HEK293 (cell line): ENCODE data around the gene E2F4.

Experiments used
- GLI4 ChIP-seq: fragments of 450-650 bp; formaldehyde crosslinking; IDR thresholded peaks from 2 replicates; pipeline ENCODE4 v1.5.1; 2016; ENCODE audit warnings: missing biosample characterization, missing genetic modification characterization
- KLF7 ChIP-seq: fragments of 450-650 bp; formaldehyde crosslinking; IDR thresholded peaks from 2 replicates; pipeline ENCODE4 v1.5.1; 2016; ENCODE audit warnings: missing biosample characterization, missing genetic modification characterization, borderline replicate concordance
- RBAK ChIP-seq: fragments of 450-650 bp; formaldehyde crosslinking; IDR thresholded peaks from 2 replicates; pipeline ENCODE4 v1.5.1; 2016; ENCODE audit warnings: missing biosample characterization, missing genetic modification characterization
- SP2 ChIP-seq: fragments of 450-650 bp; formaldehyde crosslinking; IDR thresholded peaks from 2 replicates; pipeline ENCODE4 v1.5.1; 2016; ENCODE audit warnings: missing biosample characterization, missing genetic modification characterization
- TRIM28 ChIP-seq: IDR thresholded peaks from 2 replicates; pipeline ENCODE4 v1.6.1; 2011; ENCODE audit warnings: low read length, control low read depth, borderline replicate concordance
- YY1 ChIP-seq: fragments of 450-650 bp; formaldehyde crosslinking; IDR thresholded peaks from 2 replicates; pipeline ENCODE4 v1.5.1; 2018; ENCODE audit warnings: missing biosample characterization, missing genetic modification characterization
- ZBTB20 ChIP-seq: fragments of 450-650 bp; formaldehyde crosslinking; IDR thresholded peaks from 2 replicates; pipeline ENCODE4 v1.5.1; 2016; ENCODE audit warnings: missing biosample characterization, missing genetic modification characterization
- ZBTB21 ChIP-seq: fragments of 450-650 bp; formaldehyde crosslinking; IDR thresholded peaks from 2 replicates; pipeline ENCODE4 v1.5.1; 2017; ENCODE audit warnings: missing biosample characterization, missing genetic modification characterization
- ZBTB7A ChIP-seq: fragments of 450-650 bp; formaldehyde crosslinking; IDR thresholded peaks from 2 replicates; pipeline ENCODE4 v1.5.1; 2016; ENCODE audit warnings: low read depth, missing biosample characterization, missing genetic modification characterization
- ZBTB8A ChIP-seq: fragments of 450-650 bp; formaldehyde crosslinking; IDR thresholded peaks from 2 replicates; pipeline ENCODE4 v1.5.1; 2016; ENCODE audit warnings: missing biosample characterization, missing genetic modification characterization
- ZFP41 ChIP-seq: fragments of 450-650 bp; formaldehyde crosslinking; IDR thresholded peaks from 2 replicates; pipeline ENCODE4 v1.5.1; 2016; ENCODE audit warnings: missing biosample characterization, missing genetic modification characterization, borderline replicate concordance
- ZFP69B ChIP-seq: fragments of 450-650 bp; formaldehyde crosslinking; IDR thresholded peaks from 2 replicates; pipeline ENCODE4 v1.5.1; 2016; ENCODE audit warnings: missing biosample characterization, missing genetic modification characterization
- ZNF223 ChIP-seq: fragments of 450-650 bp; formaldehyde crosslinking; IDR thresholded peaks from 2 replicates; pipeline ENCODE4 v1.5.1; 2016; ENCODE audit warnings: missing biosample characterization, missing genetic modification characterization
- ZNF239 ChIP-seq: fragments of 450-650 bp; formaldehyde crosslinking; IDR thresholded peaks from 2 replicates; pipeline ENCODE4 v1.5.1; 2016; ENCODE audit warnings: missing biosample characterization, missing genetic modification characterization
- ZNF274 ChIP-seq, 2 experiments: fragments of 200-500 bp in 1 of 2; fragments of 450-650 bp in 1 of 2; sonication (Bioruptor generic) in 1 of 2; formaldehyde crosslinking in 1 of 2; IDR thresholded peaks; 2 replicates each; pipeline versions ENCODE4 v1.5.1 to v1.6.1; 2014 to 2016; ENCODE audit warnings: borderline replicate concordance in 1 of 2, inconsistent platforms in 1 of 2, low read length in 1 of 2, missing biosample characterization in 1 of 2, missing genetic modification characterization in 1 of 2
- ZNF302 ChIP-seq: fragments of 450-650 bp; formaldehyde crosslinking; IDR thresholded peaks from 2 replicates; pipeline ENCODE4 v1.5.1; 2016; ENCODE audit warnings: missing biosample characterization, missing genetic modification characterization, low read depth
- ZNF335 ChIP-seq: fragments of 450-650 bp; formaldehyde crosslinking; conservative IDR thresholded peaks from 2 replicates; pipeline ENCODE4 v1.5.1; 2016; ENCODE audit warnings: missing biosample characterization, missing genetic modification characterization
- ZNF426 ChIP-seq: fragments of 450-650 bp; formaldehyde crosslinking; IDR thresholded peaks from 2 replicates; pipeline ENCODE4 v1.5.1; 2017; ENCODE audit warnings: missing biosample characterization, missing genetic modification characterization, mild to moderate bottlenecking, inconsistent platforms, moderate library complexity
- ZNF548 ChIP-seq: fragments of 450-650 bp; formaldehyde crosslinking; IDR thresholded peaks from 2 replicates; pipeline ENCODE4 v1.5.1; 2016; ENCODE audit warnings: missing biosample characterization, missing genetic modification characterization
- ZNF571 ChIP-seq: fragments of 450-650 bp; formaldehyde crosslinking; IDR thresholded peaks from 2 replicates; pipeline ENCODE4 v1.5.0; 2017; ENCODE audit warnings: missing biosample characterization, missing genetic modification characterization
- ZNF621 ChIP-seq: fragments of 450-650 bp; formaldehyde crosslinking; IDR thresholded peaks from 2 replicates; pipeline ENCODE4 v1.5.1; 2017; ENCODE audit warnings: missing biosample characterization, missing genetic modification characterization
- ZNF707 ChIP-seq: fragments of 450-650 bp; formaldehyde crosslinking; IDR thresholded peaks from 2 replicates; pipeline ENCODE4 v1.5.1; 2016; ENCODE audit warnings: missing biosample characterization, missing genetic modification characterization
- ZSCAN16 ChIP-seq: fragments of 450-650 bp; formaldehyde crosslinking; IDR thresholded peaks from 2 replicates; pipeline ENCODE4 v1.5.1; 2016; ENCODE audit warnings: missing biosample characterization, missing genetic modification characterization
- TF ChIP-seq, protein P1 (sequence below): fragments of 450-650 bp; formaldehyde crosslinking; IDR thresholded peaks from 2 replicates; pipeline ENCODE4; 2016; ENCODE audit warnings: missing biosample characterization, missing genetic modification characterization
- TF ChIP-seq, protein P2 (sequence below): fragments of 450-650 bp; formaldehyde crosslinking; IDR thresholded peaks from 2 replicates; pipeline ENCODE4 v1.5.1; 2016; ENCODE audit warnings: missing biosample characterization, missing genetic modification characterization
- TF ChIP-seq, protein P3 (sequence below): fragments of 450-650 bp; formaldehyde crosslinking; IDR thresholded peaks from 2 replicates; pipeline ENCODE4 v1.5.1; 2016; ENCODE audit warnings: missing biosample characterization, missing genetic modification characterization
- TF ChIP-seq, protein P4 (sequence below): fragments of 450-650 bp; formaldehyde crosslinking; IDR thresholded peaks from 2 replicates; pipeline ENCODE4 v1.5.1; 2016; ENCODE audit warnings: missing biosample characterization, missing genetic modification characterization
- TF ChIP-seq, protein P5 (sequence below): fragments of 450-650 bp; formaldehyde crosslinking; IDR thresholded peaks from 2 replicates; pipeline ENCODE4 v1.5.1; 2016; ENCODE audit warnings: missing biosample characterization, missing genetic modification characterization
- TF ChIP-seq, protein P6 (sequence below): fragments of 450-650 bp; formaldehyde crosslinking; IDR thresholded peaks from 2 replicates; pipeline ENCODE4 v1.5.1; 2017; ENCODE audit warnings: missing biosample characterization, missing genetic modification characterization

The E2F4 gene

DNA sequence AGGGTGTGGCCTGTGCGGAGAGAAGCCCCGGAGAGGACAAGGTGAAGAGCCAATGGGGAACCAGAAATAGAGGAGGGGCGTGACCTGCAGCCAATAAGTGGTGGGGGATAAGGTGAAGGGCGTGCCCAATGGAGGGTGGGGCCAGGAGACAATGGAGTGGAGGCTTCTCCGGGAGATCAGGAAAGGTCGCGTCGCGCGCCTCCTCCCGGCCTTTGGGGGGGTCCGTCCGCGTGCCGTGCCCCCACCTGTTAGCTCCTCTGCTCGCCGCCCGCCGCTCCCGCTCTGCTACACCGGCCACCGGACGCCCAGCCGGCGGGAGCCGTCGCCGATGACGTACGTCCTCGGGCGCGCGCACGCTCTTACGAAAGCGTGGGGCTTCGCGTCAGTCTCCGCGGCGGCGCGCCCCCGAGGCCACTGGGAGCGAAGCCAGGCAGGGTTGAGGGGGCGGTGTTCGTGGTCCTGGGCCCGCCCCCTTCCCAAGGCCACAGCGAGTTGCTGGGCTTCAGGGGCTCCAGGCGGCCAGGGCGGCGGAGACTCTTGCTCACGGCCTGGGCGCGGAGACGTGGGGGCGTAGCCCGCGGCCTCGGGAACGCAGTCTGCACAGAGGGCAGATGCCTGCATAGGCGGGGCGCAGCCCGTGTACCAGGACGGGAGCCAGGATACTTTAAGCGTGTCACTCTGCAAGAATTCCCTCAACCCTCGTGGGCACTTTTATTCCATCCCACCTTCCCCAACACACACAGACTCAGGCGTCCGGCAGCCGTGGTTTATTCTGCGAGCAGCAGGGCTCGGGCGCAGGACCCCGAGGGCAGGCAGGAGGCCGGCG is 8.1 kb upstream of the E2F4 start, which contains the start of gene MATCAP1 (continued):
- TF ChIP-seq, protein P1, sequence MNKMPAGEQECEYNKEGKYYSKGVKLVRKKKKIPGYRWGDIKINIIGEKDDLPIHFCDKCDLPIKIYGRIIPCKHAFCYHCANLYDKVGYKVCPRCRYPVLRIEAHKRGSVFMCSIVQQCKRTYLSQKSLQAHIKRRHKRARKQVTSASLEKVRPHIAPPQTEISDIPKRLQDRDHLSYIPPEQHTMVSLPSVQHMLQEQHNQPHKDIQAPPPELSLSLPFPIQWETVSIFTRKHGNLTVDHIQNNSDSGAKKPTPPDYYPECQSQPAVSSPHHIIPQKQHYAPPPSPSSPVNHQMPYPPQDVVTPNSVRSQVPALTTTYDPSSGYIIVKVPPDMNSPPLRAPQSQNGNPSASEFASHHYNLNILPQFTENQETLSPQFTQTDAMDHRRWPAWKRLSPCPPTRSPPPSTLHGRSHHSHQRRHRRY (tag by site-specific recombination) = no peak
- peak; percentile 40; the same call in 1 of the 2 replicates for TF ChIP-seq ZBTB7A
- TF ChIP-seq ZFP69B (tag by site-specific recombination) = no peak
- no peak for TF ChIP-seq ZNF302 (tag by site-specific recombination)
- TF ChIP-seq, protein P2, sequence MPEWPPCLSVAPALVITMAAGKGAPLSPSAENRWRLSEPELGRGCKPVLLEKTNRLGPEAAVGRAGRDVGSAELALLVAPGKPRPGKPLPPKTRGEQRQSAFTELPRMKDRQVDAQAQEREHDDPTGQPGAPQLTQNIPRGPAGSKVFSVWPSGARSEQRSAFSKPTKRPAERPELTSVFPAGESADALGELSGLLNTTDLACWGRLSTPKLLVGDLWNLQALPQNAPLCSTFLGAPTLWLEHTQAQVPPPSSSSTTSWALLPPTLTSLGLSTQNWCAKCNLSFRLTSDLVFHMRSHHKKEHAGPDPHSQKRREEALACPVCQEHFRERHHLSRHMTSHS = no peak
- TF ChIP-seq ZBTB21 (tag by site-specific recombination) = peak; percentile 94
- no peak for TF ChIP-seq ZNF571 (tag by site-specific recombination)
- TF ChIP-seq YY1 (tag by site-specific recombination) = no peak
- TF ChIP-seq ZNF426 (tag by site-specific recombination) = no peak
- no peak for TF ChIP-seq TRIM28
- TF ChIP-seq ZNF335 (tag by site-specific recombination) = peak; percentile 98
- no peak for TF ChIP-seq ZNF621 (tag by site-specific recombination)
- no peak for TF ChIP-seq ZSCAN16
- TF ChIP-seq, protein P3, sequence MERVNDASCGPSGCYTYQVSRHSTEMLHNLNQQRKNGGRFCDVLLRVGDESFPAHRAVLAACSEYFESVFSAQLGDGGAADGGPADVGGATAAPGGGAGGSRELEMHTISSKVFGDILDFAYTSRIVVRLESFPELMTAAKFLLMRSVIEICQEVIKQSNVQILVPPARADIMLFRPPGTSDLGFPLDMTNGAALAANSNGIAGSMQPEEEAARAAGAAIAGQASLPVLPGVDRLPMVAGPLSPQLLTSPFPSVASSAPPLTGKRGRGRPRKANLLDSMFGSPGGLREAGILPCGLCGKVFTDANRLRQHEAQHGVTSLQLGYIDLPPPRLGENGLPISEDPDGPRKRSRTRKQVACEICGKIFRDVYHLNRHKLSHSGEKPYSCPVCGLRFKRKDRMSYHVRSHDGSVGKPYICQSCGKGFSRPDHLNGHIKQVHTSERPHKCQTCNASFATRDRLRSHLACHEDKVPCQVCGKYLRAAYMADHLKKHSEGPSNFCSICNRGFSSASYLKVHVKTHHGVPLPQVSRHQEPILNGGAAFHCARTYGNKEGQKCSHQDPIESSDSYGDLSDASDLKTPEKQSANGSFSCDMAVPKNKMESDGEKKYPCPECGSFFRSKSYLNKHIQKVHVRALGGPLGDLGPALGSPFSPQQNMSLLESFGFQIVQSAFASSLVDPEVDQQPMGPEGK (tag by site-specific recombination) = peak; percentile 95
- peak; percentile 83 for TF ChIP-seq ZBTB20 (tag by site-specific recombination)
- no peak for TF ChIP-seq RBAK (tag by site-specific recombination)
- TF ChIP-seq ZNF223 (tag by site-specific recombination) = no peak
- TF ChIP-seq, protein P4, sequence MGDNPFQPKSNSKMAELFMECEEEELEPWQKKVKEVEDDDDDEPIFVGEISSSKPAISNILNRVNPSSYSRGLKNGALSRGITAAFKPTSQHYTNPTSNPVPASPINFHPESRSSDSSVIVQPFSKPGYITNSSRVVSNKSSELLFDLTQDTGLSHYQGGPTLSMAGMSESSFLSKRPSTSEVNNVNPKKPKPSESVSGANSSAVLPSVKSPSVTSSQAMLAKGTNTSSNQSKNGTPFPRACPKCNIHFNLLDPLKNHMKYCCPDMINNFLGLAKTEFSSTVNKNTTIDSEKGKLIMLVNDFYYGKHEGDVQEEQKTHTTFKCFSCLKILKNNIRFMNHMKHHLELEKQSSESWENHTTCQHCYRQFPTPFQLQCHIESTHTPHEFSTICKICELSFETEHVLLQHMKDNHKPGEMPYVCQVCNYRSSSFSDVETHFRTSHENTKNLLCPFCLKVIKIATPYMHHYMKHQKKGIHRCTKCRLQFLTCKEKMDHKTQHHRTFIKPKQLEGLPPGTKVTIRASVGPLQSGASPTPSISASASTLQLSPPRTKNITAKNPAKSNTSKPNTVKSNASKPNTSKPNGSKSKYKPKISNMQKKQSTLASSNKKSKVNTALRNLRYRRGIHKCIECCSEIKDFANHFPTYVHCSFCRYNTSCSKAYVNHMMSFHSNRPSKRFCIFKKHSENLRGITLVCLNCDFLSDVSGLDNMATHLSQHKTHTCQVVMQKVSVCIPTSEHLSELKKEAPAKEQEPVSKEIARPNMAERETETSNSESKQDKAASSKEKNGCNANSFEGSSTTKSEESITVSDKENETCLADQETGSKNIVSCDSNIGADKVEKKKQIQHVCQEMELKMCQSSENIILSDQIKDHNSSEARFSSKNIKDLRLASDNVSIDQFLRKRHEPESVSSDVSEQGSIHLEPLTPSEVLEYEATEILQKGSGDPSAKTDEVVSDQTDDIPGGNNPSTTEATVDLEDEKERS = no peak
- no peak for TF ChIP-seq ZNF548 (tag by site-specific recombination)
- peak; percentile 94 for TF ChIP-seq ZBTB8A (tag by site-specific recombination)
- TF ChIP-seq KLF7 = 0 out of 2 replicates have a peak, but pooled peaks have one; percentile 8
- TF ChIP-seq GLI4 (tag by site-specific recombination) = no peak
- TF ChIP-seq ZNF239 = no peak
- TF ChIP-seq ZNF274 (IDR thresholded peaks at IDR 0.05; ENCODE audit: low read length) = no peak
- no peak for TF ChIP-seq ZNF274 (tag by site-specific recombination; IDR thresholded peaks at IDR 0.05; ENCODE audit: borderline replicate concordance)
- TF ChIP-seq, protein P5, sequence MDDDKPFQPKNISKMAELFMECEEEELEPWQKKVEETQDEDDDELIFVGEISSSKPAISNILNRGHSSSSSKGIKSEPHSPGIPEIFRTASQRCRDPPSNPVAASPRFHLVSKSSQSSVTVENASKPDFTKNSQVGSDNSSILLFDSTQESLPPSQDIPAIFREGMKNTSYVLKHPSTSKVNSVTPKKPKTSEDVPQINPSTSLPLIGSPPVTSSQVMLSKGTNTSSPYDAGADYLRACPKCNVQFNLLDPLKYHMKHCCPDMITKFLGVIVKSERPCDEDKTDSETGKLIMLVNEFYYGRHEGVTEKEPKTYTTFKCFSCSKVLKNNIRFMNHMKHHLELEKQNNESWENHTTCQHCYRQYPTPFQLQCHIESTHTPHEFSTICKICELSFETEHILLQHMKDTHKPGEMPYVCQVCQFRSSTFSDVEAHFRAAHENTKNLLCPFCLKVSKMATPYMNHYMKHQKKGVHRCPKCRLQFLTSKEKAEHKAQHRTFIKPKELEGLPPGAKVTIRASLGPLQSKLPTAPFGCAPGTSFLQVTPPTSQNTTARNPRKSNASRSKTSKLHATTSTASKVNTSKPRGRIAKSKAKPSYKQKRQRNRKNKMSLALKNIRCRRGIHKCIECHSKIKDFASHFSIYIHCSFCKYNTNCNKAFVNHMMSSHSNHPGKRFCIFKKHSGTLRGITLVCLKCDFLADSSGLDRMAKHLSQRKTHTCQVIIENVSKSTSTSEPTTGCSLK (tag by site-specific recombination) = no peak
- TF ChIP-seq ZNF707 = no peak
- TF ChIP-seq, protein P6, sequence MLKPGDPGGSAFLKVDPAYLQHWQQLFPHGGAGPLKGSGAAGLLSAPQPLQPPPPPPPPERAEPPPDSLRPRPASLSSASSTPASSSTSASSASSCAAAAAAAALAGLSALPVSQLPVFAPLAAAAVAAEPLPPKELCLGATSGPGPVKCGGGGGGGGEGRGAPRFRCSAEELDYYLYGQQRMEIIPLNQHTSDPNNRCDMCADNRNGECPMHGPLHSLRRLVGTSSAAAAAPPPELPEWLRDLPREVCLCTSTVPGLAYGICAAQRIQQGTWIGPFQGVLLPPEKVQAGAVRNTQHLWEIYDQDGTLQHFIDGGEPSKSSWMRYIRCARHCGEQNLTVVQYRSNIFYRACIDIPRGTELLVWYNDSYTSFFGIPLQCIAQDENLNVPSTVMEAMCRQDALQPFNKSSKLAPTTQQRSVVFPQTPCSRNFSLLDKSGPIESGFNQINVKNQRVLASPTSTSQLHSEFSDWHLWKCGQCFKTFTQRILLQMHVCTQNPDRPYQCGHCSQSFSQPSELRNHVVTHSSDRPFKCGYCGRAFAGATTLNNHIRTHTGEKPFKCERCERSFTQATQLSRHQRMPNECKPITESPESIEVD = no peak
- no peak for TF ChIP-seq ZFP41 (tag by site-specific recombination)
- peak; percentile 96 for TF ChIP-seq SP2
